ENCODE results near the gene ZNRF2.

DNA sequence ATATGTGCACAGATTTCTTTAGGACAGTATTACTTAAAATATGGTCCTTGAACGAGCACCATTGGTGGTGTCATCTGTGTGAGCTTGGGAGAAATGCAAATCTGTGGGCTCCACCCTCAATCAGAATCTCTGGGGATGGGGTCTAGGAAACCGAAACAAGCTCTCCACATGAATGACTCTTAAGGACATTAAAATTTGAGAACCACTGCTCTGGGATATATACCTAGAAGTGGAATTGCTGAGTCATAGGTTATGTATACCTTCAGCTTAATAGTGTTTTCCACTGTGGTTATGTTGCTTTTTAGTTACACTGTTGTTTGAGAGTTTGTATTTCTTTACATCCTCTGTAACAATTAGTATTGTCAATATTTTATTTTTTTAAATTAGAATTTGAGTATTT is 24.0 kb downstream of the ZNRF2 start:
- TF ChIP-seq CTCF (IDR thresholded peaks at IDR 0.05): no peak
- no peak for TF ChIP-seq POLR2A (IDR thresholded peaks at IDR 0.05)

All from adrenal gland (tissue), 5 donors.